GF-D8 (cell line): Measurements from ENCODE around the gene FBXL19.

Source experiments
- DNase-seq: peaks from one replicate; lab custom pipeline; 2025; lab: John Stamatoyannopoulos, UW

Gene FBXL19

DNA sequence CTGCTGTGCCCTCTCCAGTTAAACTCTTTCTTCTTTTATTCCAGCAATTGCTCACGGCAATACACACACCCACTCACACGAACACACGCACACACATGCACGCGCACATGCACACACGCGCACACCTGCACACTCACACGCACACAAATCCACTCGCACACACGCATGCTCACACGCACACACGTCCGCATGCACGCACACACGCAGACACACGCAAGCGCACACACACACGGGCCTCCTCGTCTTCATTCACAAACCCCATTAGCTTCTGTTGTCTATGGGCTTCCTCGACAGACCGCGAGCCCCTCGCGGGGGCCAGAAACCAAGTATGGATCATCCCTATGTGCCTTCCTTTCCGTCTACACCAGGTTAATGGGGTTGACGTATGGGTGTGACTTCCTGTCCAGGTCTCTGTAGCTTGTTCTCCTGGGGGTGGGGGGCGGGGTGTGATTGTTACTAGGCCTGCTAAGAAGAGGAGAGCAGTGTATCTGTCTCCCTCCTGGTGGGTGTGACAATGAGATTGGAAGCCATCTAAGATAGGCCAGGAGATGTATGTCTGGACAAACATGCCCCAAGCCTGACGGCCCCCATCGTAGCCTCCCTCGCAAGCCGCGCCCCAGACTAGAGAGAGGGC is 27.6 kb upstream of the FBXL19 start:
- DNase-seq, result no peak

DNA sequence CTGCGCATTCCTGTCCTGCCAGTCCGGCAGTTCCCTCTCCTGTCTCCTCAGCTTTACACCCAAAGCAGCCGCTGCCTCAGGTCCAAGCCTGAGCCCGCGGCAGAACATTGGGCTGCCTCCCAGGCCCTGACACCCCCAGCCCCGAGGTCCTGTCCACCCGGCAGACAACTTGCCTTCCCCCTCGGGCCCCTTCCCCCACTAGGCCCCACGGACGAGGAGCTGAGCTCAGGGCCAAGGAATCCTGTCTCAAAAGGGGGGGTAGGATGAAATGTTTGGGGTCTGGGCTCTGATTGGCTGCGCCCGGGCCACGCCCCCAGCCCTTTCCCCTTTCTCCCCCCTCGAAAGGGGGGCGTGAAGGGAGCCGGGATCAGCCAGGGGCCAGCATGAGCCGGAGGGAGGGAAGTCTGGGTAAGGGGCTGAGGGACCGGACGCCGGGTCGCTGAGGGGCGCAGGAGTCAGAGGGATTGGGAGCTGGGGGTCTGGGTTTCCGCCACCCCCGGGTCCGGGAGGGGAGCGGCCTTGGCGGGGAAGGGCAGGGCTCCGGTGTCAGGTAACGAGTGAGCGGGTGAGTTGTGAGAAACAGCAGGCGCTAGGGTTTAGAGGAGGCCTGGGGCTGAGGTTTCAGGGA is 27.0 kb upstream of the FBXL19 start, which contains the start of gene CTF1:
Gene CTF1, plus strand, starts transcription at position 354 of the 628 bp plus-strand sequence. Its CDS starts 30 bp downstream, at position 384.
- no peak for DNase-seq

GRCh38 chr16:30896889-30897733 is 26.3 kb upstream of the FBXL19 start:
- no peak for DNase-seq

GRCh38 chr16:30899794-30900193 is 23.6 kb upstream of the FBXL19 start:
- DNase-seq, result no peak

GRCh38 chr16:30900588-30900987 is 22.8 kb upstream of the FBXL19 start:
- DNase-seq, result no peak

GRCh38 chr16:30901201-30902028 is 22.0 kb upstream of the FBXL19 start:
- no peak for DNase-seq

GRCh38 chr16:30902029-30902972 is 21.1 kb upstream of the FBXL19 start:
- DNase-seq, result peak; percentile 39

DNA sequence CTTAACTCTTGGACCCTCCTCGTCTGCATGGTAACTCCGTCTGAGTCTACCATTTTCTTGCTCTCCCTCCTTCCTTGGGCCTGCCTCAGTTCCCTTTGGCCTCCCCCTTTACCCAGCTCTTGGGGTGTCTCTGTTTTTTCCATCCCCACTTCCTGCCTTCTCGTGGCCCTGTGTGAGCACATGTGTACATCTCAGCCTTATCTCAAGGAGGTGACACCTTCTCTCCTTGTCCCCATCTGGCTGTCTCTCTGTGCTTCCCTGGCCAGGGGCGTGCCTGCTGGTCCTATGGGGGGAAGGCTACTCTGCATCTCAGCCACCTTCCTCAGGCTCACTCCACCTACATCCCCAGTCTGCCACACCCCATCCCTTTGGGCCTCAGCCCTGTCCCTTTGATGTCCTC is 20.4 kb upstream of the FBXL19 start:
- DNase-seq, result peak; percentile 46

- DNase-seq, result peak; percentile 99
Measured at GRCh38 chr16:30903596-30903995, 19.8 kb upstream of the FBXL19 start.

- DNase-seq, result peak; percentile 92
Measured at GRCh38 chr16:30904114-30904780, 19.1 kb upstream of the FBXL19 start.

- no peak for DNase-seq
Measured at GRCh38 chr16:30907064-30907463, 16.3 kb upstream of the FBXL19 start.

GRCh38 chr16:30910427-30911029 is 12.8 kb upstream of the FBXL19 start:
- no peak for DNase-seq

- DNase-seq, result no peak
Measured at GRCh38 chr16:30912794-30913412, 10.5 kb upstream of the FBXL19 start.

DNA sequence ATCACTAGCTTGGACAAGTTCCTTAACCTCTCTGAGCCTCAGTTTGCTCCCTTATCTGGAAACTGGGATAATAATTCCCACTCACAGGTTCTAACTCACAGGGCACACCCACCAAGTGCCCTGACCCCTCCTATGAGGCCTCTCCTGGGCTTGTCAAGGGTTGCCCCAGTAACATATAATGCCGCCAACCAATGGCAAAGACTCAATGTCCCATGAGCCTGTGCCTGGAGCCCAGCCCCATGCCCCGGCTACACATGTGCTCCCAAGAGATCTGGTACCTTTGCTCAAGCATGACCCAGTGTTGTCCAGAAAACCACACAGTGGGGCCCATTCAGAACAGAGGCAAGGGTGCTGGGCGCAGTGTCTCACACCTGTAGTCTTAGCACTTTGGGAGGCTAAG is 8.5 kb upstream of the FBXL19 start:
- no peak for DNase-seq

GRCh38 chr16:30918614-30919013 is 4.8 kb upstream of the FBXL19 start:
- DNase-seq, result no peak

- DNase-seq, result peak; percentile 21
Measured at GRCh38 chr16:30920891-30921290, 2.5 kb upstream of the FBXL19 start.

- peak; percentile 70 for DNase-seq
Measured at GRCh38 chr16:30921459-30921747, 2.0 kb upstream of the FBXL19 start.

GRCh38 chr16:30921748-30922419 is 1.5 kb upstream of the FBXL19 start:
- DNase-seq, result peak; percentile 60

DNA sequence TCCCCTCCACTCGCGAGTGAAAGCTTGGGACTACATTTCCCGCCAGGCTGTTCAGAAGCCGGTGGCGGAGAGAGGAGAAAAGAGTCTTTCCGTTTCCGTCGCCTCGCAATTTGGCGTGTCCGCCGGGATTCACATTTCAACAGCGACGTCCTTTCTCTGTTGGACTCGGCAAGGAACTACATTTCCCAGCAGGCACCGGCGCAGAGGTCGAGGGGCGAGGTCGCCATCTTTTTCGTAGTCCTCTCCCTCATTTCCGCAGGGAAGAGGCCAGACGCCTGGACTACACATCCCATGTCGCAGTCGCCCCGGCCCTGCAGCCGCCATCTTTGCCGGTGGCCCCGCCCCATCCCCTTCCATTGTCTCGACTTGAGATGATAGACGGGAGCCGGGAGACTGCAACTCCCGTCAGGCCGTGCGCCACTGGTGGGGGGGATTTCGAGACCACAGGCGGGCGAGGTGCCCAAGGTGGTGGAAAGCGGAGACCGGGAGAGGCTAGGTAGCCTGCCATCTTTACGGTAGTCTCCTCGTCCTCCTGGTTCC is 882 bp upstream of the FBXL19 start:
- DNase-seq, result peak; percentile 99
